ENCODE measurements around the gene COX19.

The COX19 gene

DNA sequence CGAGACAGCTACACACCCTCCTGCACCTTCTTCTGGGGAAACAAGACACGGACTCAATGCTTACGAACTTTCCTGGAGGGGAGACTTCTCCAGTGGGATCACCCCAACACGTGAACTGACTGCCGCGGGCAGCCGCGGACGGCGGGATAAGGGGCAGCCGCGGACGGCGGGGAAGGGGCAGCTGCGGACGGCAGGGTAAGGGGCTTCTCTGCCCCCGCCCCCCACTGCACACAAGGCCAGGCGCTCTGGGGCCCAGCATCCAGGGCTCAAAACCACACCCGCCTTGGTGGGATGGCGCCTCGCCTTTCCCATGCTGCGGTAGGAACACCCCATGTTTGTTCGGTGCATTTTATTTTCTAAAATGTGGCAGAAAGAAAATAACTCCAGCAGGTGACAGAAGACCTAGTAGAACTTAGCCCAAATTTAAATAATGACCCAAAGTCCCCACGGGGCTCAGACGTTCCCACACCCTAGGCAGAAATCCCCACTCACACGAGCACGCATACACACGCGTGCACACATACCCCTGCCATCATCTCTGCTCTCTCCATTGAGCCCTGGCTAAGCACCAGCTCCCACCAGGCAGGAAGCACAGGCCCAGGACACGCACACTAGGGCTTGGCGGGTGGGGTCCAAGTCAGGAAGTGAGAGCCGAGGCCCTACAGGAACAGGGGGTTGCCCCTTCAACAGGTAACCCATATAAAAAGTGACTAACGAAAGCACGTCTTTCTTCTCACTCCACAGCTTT, 42.4 kb upstream of the COX19 start:
- peaks cover 15% of the 10 kb centered on the region for H3K36me3 ChIP-seq (ENCODE audit: control insufficient read depth, insufficient read depth, low read length)
- H3K4me3 ChIP-seq (ENCODE audit: extremely low read depth, insufficient read depth, low read length, poor library complexity, severe bottlenecking) = no peak overlapping the region
- no peaks in the 10 kb centered on the region for H3K4me1 ChIP-seq (ENCODE audit: control insufficient read depth, insufficient read depth, low read length, poor library complexity, severe bottlenecking)
- 97 to 99% methylated on average over 27 to 32 of the region's 34 CpGs for WGBS, 2 experiments (ENCODE audit: insufficient coverage in 2 of 2)
- no peaks in the 10 kb centered on the region for H3K9me3 ChIP-seq (ENCODE audit: control insufficient read depth, low read length)
- no peak overlapping the region for H3K27ac ChIP-seq (ENCODE audit: low read depth, low read length, severe bottlenecking)

DNA sequence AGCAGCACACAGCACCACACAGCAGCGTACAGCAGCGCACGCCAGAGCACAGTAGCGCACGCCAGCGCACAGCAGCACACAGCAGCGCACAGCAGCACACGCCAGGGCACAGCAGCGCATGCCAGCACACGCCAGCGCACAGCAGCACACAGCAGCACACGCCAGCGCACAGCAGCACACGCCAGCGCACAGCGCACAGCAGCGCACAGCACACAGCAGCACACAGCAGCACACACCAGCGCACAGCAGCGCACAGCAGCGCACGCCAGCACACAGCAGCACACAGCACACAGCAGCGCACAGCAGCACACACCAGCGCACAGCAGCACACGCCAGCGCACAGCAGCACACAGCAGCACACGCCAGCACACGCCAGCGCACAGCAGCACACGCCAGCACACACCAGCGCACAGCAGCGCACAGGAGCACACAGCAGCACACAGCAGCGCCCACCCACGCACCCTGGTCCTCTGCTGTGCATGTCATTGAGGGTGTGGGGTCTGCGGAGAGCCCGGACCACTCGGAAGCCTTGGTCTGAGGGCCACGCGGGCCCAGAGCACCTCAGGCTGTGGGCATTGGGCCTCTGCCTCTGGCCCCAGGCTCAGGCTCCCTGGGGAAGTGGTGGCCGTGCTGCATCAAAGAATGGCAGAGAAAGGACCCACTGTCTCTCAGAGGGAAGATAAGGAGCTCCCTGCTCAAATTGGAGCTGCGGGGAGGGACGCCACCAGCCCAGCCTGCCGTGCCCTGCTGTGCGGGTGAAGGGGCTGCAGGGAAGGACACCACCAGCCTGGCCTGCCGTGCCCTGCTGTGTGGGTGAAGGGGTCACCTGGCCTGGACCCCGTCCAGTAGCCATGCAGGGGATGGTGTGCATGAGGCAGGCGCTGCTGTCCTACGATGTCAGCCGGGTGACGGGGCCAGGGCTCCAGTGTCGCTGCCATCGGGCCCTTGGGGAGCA, 41.5 kb upstream of the COX19 start:
- Histone ChIP-seq H3K27ac (ENCODE audit: low read depth, low read length, severe bottlenecking) (no peak overlapping the region), H3K9me3 (ENCODE audit: control insufficient read depth, low read length) (no peaks in the 10 kb centered on the region), H3K4me3 (ENCODE audit: extremely low read depth, insufficient read depth, low read length, poor library complexity, severe bottlenecking) (no peak overlapping the region), H3K4me1 (ENCODE audit: control insufficient read depth, insufficient read depth, low read length, poor library complexity, severe bottlenecking) (no peaks in the 10 kb centered on the region), H3K36me3 (ENCODE audit: control insufficient read depth, insufficient read depth, low read length) (peaks cover 11% of the 10 kb centered on the region)
- WGBS, 2 experiments (ENCODE audit: insufficient coverage in 2 of 2) = 95 to 96% methylated on average over 33 to 44 of the region's 51 CpGs

DNA sequence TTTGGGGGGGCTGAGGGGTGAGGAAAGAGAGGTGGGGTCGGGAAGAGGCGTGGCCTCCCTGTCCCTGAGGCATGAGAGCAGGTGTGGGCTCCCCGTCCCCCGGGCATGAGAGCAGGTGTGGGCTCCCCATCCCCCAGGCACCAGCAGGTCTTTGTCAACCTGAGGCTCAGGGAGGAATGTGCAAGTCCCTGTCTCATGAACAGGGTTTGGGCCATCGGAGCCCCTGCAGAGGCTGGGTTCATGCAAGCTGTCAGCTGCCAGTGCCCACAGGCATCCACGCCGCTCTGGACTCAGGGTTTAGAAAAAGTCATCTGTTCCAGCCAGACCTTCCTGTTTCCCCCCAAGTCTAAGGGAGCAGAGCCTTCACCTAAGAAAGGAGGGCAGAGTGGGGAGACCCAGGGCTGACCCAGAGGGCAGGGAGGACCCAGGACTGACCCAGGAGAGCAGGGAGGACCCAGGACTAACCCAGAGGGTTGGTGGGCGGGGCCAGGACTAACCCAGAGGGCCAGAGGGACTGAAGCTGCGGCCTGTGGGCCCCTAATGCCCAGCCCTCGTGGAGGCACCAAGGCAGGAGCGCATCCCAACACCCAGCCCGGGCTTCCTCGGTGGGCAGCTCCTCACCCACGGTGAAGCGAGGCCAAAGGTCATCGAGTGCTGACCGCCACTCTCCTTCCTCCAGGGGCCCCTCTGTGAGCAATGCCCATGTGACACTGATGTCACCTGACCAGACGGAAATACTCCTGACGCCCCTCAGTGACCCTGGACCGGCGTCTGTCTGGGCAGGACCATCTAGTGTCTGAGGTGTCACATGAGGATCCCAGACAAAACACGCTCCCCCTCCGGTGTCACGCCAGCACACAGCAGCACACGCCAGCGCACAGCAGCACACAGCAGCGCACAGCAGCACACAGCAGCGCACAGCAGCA, 40.1 kb upstream of the COX19 start:
- H3K9me3 ChIP-seq (ENCODE audit: control insufficient read depth, low read length) = no peaks in the 10 kb centered on the region
- no peak overlapping the region for H3K27ac ChIP-seq (ENCODE audit: low read depth, low read length, severe bottlenecking)
- no peaks in the 10 kb centered on the region for H3K4me1 ChIP-seq (ENCODE audit: control insufficient read depth, insufficient read depth, low read length, poor library complexity, severe bottlenecking)
- H3K4me3 ChIP-seq (ENCODE audit: extremely low read depth, insufficient read depth, low read length, poor library complexity, severe bottlenecking) = no peak overlapping the region
- H3K36me3 ChIP-seq (ENCODE audit: control insufficient read depth, insufficient read depth, low read length) = no peaks in the 10 kb centered on the region
- 92 to 96% methylated on average over 20 to 28 of the region's 28 CpGs for WGBS, 2 experiments (ENCODE audit: insufficient coverage in 2 of 2)

DNA sequence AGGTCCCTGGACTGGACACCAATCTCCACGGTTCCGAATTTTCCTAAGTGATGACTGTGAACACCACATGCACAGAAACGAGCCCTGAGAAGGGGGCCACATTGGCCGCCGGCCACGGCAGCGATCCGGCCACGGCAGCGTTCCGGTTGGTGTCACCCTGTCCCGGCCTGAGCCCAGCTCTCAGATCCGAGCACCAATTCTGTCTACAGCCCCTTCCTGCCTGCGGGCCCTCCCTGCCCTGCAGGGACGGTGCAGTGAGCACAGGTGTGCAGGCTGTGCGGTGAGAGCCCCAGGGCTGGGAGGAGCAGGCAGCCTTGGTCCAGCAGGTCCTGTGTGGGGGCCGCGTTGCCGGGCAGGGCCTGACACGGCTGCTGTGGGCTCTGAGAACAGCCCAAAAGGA, 39.3 kb upstream of the COX19 start:
- H3K4me1 ChIP-seq (ENCODE audit: control insufficient read depth, insufficient read depth, low read length, poor library complexity, severe bottlenecking) = no peaks in the 10 kb centered on the region
- WGBS, 2 experiments (ENCODE audit: insufficient coverage in 2 of 2) = 95 to 96% methylated on average over 20 of the region's 20 CpGs
- no peak overlapping the region for H3K4me3 ChIP-seq (ENCODE audit: extremely low read depth, insufficient read depth, low read length, poor library complexity, severe bottlenecking)
- no peaks in the 10 kb centered on the region for H3K9me3 ChIP-seq (ENCODE audit: control insufficient read depth, low read length)
- H3K36me3 ChIP-seq (ENCODE audit: control insufficient read depth, insufficient read depth, low read length) = no peaks in the 10 kb centered on the region
- no peak overlapping the region for H3K27ac ChIP-seq (ENCODE audit: low read depth, low read length, severe bottlenecking)

DNA sequence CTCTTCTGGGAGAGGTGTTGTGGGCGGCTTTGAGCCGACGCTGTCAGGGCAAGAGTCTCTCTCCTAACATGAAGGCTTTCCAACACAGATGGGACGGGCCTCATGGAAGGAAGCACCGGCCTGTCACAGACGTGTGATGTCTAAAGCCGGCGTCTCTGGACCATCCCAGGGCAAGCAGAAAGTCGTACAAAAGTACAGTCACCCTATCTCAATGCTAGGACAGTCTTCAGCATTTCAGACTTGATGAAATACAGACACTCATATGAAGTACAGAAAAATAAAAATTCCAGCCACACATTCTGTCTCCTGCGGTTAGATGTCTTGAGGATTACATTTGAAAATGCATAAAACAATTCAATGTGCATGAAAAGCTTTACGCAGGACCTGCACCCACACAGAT, 38.2 kb upstream of the COX19 start:
- Histone ChIP-seq H3K27ac (ENCODE audit: low read depth, low read length, severe bottlenecking) (no peak overlapping the region), H3K4me1 (ENCODE audit: control insufficient read depth, insufficient read depth, low read length, poor library complexity, severe bottlenecking) (no peaks in the 10 kb centered on the region), H3K9me3 (ENCODE audit: control insufficient read depth, low read length) (no peaks in the 10 kb centered on the region), H3K4me3 (ENCODE audit: extremely low read depth, insufficient read depth, low read length, poor library complexity, severe bottlenecking) (no peak overlapping the region), H3K36me3 (ENCODE audit: control insufficient read depth, insufficient read depth, low read length) (peaks cover under 1% of the 10 kb centered on the region)
- WGBS, 2 experiments (ENCODE audit: insufficient coverage in 2 of 2) = 94 to 95% methylated on average over 10 to 11 of the region's 11 CpGs

DNA sequence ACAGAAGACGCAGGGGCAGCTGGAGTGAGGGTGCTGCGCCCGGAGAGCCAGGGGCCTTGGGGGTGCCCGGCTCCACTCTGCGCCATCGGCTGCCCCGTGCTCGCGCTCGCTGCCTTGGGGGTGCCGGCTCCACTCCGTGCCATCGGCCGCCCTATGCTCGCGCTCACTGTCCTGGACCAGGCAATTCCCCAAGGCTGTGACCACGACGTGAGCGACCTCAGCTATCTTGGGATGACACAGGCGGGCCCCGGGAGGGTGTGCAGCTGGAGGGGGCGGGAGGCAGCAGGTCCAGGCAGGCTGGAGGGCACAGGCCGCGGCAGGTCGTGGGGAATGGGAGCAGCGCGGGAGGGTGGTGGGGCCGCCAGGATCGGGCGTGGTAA, 37.4 kb upstream of the COX19 start:
- Histone ChIP-seq H3K4me1 (ENCODE audit: control insufficient read depth, insufficient read depth, low read length, poor library complexity, severe bottlenecking) (no peaks in the 10 kb centered on the region), H3K9me3 (ENCODE audit: control insufficient read depth, low read length) (no peaks in the 10 kb centered on the region), H3K36me3 (ENCODE audit: control insufficient read depth, insufficient read depth, low read length) (peaks cover 8% of the 10 kb centered on the region), H3K27ac (ENCODE audit: low read depth, low read length, severe bottlenecking) (no peak overlapping the region), H3K4me3 (ENCODE audit: extremely low read depth, insufficient read depth, low read length, poor library complexity, severe bottlenecking) (no peak overlapping the region)
- 91 to 96% methylated on average over 26 to 27 of the region's 30 CpGs for WGBS, 2 experiments (ENCODE audit: insufficient coverage in 2 of 2)

DNA sequence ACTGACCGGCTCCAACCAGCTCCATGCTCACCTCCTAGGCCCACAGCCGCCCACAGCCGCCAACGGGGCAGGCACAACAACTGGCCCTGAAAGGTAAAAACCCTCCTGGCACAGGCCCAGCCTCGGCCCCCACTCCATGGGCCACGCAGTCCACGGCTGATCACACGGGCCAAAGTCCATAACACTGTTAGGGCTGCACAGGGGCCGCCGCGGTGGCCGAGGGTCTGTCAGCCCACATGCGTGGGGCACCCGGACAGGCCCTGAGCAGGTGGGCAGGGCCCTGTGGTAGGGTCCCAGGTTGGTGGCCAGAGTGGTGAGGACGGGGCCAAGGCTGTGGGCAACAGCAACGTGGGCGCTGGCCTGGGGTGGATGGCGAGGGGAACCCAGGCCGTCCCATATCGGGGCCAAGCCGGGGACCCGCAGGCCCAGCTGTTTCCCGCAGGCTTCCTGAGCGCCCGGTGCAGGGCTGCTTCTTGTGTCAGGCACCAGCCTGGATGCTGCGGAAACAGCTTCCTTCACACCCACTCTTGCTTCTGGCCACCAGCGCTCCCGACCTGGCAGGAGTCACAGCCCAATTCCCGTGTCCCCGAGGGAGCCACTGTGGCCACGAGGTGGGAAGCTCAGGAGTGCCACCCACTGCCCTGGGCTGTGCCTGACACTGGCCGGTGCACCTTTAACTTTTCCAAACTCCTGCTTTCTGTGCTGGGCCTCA, 36.8 kb upstream of the COX19 start:
- Histone ChIP-seq H3K4me3 (ENCODE audit: extremely low read depth, insufficient read depth, low read length, poor library complexity, severe bottlenecking) (no peak overlapping the region), H3K4me1 (ENCODE audit: control insufficient read depth, insufficient read depth, low read length, poor library complexity, severe bottlenecking) (no peaks in the 10 kb centered on the region), H3K27ac (ENCODE audit: low read depth, low read length, severe bottlenecking) (no peak overlapping the region), H3K9me3 (ENCODE audit: control insufficient read depth, low read length) (no peaks in the 10 kb centered on the region), H3K36me3 (ENCODE audit: control insufficient read depth, insufficient read depth, low read length) (peaks cover 13% of the 10 kb centered on the region)
- WGBS, 2 experiments (ENCODE audit: insufficient coverage in 2 of 2) = 92 to 95% methylated on average over 27 to 32 of the region's 32 CpGs

DNA sequence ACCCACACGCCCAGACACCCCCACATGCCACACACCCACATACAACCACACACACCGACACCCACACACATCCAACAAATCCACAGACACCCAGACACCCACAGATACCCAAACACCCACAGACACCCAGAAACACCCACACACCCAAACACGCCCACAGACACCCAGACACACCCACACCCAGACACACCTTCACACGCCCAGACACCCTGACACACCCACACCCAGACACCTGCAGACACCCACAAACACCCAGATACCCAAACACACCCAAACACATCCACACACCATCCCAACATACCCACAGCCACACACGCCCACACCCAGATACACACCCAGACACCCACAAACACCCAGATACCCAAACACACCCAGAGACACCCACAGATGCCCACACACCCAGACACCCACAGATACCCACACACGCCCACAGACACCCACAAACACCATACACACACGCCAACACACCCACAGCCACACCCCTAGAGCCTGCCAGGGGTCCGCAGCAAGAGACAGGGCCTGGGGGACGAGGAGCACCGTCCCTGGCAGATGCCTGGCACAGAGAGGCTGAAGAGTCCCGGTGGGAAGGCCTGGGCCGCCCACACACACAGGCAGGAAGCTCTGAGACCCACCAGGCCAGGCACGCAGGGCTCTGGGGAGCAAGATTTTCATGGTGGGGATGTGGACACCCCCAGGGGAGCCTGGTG, 36.1 kb upstream of the COX19 start:
- Histone ChIP-seq H3K27ac (ENCODE audit: low read depth, low read length, severe bottlenecking) (no peak overlapping the region), H3K4me1 (ENCODE audit: control insufficient read depth, insufficient read depth, low read length, poor library complexity, severe bottlenecking) (no peaks in the 10 kb centered on the region), H3K36me3 (ENCODE audit: control insufficient read depth, insufficient read depth, low read length) (peaks cover 13% of the 10 kb centered on the region), H3K9me3 (ENCODE audit: control insufficient read depth, low read length) (no peaks in the 10 kb centered on the region), H3K4me3 (ENCODE audit: extremely low read depth, insufficient read depth, low read length, poor library complexity, severe bottlenecking) (no peak overlapping the region)
- 84 to 92% methylated on average over 8 to 12 of the region's 13 CpGs for WGBS, 2 experiments (ENCODE audit: insufficient coverage in 2 of 2)

DNA sequence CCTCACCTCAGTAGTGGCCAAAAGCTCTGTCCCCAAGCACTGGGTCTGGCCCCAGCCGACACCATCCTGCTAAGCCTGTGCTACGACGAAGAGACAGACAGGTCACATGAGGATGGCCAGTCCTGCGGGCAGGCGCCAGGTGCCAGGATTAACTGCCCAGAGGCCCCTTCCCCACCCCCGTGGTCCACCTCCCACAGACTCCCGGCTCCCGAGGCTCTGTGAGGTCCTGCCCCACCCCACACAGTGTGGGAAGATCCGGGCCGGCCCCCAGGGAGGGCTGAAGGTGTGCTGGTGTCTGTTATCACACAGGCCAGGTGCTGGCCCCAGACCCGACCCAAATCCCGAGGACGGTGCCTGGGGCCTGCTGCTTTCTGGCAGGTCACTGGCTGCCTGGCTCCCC, 34.9 kb upstream of the COX19 start:
- Histone ChIP-seq H3K4me1 (ENCODE audit: control insufficient read depth, insufficient read depth, low read length, poor library complexity, severe bottlenecking) (no peaks in the 10 kb centered on the region), H3K27ac (ENCODE audit: low read depth, low read length, severe bottlenecking) (no peak overlapping the region), H3K36me3 (ENCODE audit: control insufficient read depth, insufficient read depth, low read length) (peaks cover 13% of the 10 kb centered on the region), H3K9me3 (ENCODE audit: control insufficient read depth, low read length) (no peaks in the 10 kb centered on the region), H3K4me3 (ENCODE audit: extremely low read depth, insufficient read depth, low read length, poor library complexity, severe bottlenecking) (no peak overlapping the region)
- 80 to 90% methylated on average over 5 to 8 of the region's 13 CpGs for WGBS, 2 experiments (ENCODE audit: insufficient coverage in 2 of 2)
